GM21737 (cell line): Measurements from ENCODE around the gene ITGAX.

Experiments
- ATAC-seq: cut with Tn5 transposase; IDR thresholded peaks from one replicate; pipeline ENCODE4 v1.9.1; 2021; ENCODE audit warnings: mild to moderate bottlenecking, moderate library complexity; ENCODE audit not compliant: unreplicated experiment

ITGAX gene

DNA sequence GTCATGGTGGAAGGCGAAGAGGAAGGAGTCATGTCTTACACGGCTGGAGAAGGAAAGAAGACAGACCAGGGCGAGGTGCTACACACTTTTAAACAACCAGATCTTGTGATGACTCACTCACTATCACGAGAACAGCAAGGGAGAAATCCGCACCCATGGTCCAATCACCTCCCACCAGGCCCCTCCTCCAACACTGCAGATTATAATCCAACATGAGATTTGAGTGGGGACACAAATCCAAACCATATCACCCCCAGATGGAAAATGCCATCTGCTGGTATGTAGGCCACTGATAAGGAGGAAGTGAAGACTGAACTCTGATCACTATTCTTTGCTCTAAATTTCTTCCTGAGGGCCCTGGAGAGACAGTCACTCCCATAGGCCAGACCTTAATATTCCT is 7.5 kb upstream of the ITGAX start:
- no peak for ATAC-seq

DNA sequence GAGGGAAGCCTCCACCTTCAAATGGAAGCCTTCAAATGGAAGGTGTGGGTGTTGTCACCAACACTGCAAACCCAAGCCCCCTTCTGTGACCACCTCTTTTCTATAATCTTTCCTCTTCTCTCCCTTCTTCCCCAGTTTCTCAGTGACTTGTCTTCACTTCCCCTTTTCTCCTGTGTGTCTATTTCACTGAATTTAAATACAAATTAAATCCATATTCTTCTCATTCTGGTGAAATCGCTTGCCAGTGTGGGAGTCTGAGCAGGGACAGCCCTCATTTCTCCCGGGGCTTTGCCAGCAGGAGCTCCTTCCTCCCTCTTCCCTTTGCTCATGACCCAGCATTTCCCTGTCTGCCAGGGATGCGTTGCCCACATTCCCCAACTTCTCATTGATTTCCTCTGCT is 6.4 kb upstream of the ITGAX start:
- ATAC-seq: no peak

DNA sequence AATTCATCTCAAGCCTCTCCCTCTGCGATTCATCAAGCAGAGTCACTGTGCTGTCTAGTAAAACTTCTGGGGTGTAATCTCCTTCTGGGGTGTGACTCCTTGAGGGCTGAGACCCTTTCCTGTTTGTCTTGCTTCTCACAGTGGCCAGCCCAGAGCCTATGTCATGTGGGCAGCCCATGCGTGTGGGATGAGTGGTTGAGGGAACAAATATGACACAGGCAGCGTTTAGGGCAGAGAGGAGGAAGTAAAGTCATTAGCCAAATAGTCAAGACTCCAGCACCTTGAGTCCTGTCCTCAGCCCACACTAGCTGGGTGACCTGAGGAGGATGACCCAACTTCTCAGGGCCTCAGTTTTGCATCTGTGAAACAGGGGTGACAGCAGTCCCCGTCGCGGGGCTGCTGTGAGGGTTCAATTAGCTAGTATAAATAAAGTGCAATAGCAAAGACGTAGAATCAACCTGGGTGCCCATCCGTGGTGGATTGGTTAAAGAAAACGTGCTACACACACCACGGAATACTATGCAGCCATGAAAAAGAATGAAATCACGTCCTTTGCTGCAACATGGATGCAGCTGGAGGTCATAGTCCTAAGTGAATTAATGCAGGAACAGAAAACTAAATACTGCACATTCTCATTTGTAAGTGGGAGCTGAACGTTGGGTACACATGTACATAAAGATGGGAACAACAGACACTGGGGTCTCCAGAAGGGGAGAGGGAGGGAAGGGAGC is 4.5 kb upstream of the ITGAX start:
- no peak for ATAC-seq

DNA sequence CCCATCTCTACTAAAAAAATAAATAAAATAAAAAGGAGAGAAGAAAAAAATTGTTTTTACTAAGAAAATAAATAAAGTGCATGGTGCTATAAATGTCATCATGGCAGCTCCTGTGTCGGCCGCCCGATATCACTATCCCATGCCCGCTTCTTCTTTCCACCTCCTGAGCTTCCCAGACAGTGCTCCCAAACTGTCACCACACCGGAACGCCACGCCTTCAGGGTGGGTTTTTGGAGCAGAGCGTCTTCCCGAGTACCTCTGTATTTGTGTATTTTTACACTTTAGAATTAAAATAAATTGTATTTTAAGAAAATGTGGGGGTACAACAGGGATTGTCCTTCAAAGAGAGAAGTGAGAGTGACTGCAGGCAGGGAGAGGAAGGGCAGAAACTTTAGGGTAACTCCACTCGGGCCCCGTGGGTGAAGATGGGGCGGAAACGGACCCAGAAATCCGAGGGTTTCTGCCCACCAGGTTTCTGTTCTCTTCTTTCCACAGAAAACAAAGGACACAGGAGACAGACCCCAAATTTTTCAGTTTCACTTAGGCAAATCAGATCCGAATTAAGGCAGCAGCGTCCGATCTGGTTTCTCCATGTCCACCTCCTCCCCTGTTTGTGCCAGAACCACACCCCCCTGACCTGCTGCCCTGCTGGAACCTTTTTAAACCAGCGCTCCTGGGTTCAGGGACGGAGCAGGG is 3.6 kb upstream of the ITGAX start:
- ATAC-seq: no peak

DNA sequence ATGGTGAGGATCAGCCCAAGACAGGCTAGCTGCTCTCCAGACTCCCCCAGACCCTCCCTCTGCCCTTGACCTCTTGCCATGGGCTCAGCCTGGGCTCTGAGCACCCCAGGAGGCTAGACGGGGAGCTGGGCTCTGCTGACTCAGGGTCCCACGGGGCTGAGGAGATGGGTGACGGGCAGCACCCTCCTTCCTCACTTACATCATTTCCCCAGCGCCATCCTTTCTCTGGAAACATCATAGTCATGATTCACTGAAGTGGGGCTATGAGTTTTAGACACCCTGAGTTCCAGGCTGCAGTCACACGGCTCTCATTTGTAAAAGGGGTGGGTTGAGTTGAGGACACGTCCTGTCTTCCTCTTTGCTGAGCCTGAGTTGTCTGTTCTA is 3.0 kb upstream of the ITGAX start:
- ATAC-seq: no peak

DNA sequence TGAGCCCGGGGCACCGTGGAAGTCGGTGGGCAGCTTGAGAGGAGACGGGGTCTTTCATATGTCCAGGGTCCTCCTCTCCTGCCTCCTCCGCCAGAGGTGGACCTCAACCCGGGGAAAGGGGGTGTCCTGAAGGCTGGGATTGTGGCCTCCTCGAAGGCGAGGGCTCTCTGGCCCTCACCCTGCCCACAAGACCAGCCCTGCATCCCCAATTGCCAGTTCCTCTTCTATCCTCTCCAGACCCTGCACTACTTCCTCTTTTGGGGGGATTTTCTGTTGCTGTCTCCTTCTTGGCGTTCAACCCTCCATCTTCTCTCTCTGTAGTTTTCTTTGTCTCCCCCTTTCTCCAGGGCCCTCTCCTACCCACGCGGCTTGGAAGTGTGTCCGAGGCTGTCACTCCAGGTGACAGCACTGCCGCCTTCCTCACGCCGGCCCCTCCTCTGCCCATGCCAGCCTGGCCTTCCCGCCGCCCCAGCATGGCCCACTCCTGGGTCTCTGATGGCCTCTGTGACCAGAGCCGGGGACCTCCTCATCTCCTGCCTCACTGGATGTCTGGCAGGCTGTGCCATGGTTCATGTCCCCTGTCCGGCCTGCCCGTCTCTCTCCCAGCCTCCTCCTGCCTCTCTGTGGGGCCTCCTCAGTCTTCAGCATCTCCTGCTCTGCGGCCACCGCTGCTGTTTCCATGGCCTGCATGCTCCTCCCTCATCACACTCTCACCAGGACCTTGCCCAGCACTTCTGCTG is 2.4 kb upstream of the ITGAX start:
- ATAC-seq: no peak

DNA sequence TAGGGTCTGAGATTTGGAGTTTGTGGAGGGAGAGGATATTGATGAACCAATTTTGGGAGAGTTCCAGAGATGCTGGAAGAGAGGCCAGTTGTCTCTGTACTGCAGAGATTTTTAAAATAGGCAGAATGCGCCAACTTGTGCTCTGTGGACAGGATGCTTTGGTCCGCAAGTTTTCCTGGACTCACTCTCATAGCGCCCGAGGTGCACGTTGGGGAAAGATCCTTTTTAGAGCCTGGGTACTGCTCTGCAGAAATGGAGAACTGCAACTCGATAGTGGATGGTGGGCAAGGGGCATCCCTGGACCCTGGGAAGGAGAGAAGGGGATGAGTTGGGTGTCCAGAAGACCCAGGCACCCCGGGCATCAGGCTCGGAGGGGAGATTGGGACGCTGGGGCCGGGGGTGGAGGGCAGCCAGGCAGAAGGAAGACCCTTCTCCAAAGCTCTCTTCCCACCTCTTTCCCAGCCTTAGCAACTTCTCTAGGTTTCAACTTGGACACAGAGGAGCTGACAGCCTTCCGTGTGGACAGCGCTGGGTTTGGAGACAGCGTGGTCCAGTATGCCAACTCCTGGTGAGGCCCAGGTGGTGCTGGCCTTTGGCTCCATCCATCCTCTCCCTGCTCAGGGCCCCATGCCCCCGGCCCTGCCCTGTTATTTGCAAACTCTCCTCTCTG is 590 bp downstream of the ITGAX start:
- ATAC-seq: no peak

DNA sequence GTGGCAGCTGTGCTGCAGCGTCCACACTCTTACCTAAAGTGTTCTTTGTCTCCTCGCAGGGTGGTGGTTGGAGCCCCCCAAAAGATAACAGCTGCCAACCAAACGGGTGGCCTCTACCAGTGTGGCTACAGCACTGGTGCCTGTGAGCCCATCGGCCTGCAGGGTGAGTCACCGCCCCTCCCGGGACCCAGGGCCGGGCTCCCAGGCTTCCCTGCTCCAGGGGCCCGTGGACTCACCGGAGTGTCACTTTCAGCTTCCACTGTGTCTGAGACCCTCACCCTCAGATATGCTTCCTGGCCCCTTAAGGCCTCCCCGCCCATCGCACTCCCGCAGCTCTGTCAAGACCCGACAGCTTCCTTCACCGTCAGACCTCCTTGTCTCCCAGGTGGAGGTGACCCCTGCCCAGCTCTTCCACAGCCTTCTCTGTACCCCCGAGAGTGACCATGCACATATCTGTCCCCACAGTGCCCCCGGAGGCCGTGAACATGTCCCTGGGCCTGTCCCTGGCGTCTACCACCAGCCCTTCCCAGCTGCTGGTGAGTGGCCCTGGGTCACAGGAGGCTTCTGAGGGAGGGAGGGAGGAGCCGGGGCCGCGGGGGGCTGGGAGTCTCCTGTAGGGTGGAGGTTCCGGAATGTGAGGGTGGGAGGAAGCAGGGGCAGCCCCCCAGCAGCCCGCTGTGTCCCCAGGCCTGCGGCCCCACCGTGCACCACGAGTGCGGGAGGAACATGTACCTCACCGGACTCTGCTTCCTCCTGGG is 1.8 kb downstream of the ITGAX start:
- no peak for ATAC-seq

DNA sequence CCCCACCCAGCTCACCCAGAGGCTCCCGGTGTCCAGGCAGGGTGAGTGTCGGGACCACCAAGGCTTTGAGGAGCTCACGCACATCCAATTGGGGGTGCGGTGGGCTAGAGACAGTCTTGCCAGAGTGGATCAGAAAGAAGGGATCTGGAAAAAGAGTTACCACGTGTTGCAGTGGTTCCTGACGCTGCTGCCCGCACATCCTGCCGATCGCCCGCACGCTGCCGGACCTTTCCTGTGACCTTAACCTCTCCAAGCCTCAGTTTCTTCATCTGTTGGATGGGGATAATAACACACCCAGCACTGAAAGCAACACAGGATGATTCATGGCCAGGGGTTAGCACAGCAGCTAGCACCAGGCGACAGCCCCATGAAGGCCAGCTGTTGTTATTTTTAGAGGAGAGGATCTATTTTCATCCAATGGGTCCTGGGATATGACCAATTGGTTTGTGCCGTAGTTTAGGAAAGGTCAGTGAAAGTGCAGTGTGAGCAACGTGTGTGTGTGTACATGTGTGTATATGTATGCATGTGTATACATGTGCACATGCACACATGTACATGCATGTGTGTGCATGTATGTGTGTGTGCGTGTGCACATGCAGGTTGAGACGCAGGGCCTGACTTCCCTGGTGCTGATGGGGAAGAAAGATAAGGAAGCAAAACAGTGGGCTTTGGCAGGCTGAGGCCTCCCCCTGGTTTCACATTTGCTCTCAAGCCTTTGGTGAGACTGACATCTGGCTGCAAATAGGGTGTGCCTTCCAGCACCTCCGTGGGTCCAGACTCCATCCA is 2.5 kb downstream of the ITGAX start:
- no peak for ATAC-seq

DNA sequence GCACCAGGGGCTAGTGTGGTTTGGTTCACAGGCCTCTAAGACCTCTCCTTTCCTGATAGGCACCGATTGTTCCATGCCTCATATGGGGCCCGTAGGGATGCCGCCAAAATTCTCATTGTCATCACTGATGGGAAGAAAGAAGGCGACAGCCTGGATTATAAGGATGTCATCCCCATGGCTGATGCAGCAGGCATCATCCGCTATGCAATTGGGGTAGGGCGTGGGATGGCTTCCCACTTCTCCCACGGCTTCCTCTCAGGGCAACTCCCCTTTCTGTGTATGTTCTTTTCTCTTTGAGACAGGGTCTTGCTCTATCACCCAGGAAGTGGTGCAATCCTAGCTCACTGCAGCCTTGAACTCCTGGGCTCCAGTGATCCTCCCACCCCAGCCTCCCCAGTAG is 5.3 kb downstream of the ITGAX start:
- ATAC-seq: no peak

DNA sequence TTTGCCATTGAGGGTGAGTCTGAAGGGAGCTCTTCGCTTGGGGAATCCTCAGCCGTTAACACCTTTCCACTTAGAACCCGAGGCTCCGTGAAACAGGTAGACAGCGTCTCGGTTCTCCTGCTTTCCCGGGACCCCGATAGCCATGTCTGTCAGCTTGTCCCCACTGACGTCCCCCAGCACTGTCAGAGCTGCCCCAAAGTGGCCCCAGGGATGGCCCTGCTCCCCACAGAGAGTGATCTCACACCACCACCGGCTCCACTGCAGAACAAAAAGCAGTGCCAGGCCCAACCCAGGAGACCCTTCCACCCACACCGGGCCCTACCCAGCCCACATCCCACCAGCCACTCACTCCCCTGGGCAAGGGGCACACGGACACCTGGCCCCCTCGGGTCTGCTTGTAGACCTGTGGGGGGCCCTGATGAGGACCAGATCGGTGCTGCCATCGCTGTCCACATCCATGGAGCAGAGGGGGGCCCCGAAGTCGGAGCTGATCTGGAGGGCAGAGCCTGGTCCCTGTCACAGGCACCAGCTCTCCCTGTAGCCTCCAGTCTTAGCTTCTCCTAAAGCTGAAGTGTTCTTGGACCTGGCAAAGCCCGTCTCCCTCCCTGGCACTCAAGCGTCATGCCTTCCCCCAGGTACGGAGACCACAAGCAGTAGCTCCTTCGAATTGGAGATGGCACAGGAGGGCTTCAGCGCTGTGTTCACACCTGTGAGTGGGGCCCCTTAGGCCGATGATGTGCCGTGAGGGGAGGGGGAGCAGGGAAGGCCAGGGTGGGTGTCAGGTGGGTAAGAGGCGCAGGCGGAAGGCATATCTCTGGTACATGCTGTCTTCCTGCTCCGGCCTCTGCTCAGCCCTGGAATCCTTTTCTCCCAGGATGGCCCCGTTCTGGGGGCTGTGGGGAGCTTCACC is 6.5 kb downstream of the ITGAX start:
- no peak for ATAC-seq

DNA sequence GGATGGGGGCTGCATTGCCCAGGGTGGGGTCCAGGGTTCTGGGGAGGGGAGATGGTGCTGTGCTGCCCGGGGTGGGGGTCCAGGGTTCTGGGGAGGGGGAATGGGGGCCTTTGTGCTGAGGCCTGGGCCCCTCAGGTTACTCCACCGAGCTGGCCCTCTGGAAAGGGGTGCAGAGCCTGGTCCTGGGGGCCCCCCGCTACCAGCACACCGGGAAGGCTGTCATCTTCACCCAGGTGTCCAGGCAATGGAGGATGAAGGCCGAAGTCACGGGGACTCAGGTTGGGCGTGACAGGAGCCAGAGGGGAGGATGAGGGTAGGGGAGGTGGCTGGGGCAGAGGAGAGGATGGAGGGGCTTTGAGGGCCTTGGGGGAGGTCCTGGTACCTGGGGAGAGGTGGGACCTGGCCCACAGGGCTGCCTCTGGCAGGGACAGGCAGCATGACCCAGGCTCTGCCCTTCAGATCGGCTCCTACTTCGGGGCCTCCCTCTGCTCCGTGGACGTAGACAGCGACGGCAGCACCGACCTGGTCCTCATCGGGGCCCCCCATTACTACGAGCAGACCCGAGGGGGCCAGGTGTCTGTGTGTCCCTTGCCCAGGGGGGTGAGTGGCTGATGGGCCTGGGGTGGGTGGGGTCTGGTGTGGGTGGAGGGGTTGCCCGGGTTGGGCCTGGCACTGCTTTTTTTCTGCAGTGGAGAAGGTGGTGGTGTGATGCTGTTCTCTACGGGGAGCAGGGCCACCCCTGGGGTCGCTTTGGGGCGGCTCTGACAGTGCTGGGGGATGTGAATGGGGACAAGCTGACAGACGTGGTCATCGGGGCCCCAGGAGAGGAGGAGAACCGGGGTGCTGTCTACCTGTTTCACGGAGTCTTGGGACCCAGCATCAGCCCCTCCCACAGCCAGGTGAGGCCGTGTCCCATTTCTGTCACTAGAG is 7.8 kb downstream of the ITGAX start:
- ATAC-seq: no peak

DNA sequence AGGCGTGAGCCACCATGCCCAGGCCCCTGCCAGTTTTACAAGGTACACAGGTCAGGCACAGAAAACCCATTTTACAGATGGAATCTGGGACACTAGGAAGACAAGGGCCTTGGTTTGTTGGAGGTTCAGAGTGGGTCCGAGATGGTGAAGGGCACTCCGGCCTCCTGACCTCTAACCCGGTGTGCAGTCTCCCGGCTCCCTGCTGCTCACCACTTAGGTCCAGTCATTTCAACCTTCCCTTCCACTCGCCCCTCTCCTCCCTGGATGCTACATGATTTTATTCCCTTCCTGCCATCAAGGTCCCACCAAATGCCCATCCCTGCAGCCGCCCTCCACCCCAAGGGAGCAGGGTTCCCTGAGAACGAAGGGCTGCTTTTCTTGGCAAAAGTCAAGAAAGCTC is 8.7 kb downstream of the ITGAX start:
- no peak for ATAC-seq

DNA sequence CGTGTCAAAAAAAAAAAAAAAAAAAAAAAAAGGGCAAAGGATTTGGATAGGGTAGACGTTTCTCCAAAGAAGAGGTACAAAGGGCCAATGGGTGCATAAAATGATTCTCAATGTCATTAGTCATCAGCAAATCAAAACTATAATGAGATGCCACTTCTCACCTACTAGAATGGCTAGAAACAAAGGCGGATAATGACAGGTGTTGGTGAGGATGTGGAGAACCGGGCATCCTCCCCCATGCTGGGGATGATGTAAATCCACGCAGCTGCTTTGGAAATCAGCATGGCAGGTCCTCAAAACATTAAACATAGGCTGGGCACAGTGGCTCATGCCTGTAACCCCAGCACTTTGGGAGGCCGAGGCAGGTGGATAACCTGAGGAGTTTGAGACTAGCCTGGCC is 9.4 kb downstream of the ITGAX start:
- no peak for ATAC-seq

DNA sequence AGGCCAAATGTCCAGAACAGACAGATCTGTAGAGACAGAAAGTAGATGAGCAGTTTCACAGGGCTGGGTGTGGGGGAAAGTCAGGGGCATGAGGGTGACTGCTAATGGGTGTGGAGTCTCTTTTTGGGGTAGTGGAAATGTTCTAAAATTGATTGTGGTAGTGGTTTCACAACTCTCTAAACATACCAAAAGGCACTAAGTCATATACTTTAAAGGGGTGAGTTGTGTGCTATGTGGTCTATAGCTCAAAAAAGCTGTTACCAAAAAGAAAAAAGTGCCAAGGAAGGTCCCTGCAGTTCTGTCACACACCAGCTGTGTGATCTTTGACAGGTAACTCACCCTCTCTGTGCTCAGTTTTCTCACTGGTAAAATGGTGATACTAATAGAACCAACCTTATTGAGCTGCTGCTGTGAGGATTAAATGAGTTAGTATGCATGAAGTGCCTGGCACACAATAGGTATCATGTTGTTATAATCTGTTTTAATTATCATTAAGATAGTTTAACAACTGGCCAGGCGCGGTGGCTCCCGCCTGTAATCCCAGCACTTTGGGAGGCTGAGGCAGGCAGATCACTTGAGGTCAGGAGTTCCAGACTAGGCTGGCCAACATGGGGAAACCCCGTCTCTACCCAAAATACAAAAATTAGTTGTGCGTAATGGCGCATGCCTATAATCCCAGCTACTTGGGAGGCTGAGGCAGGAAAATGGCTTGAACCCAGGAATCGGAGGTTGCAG is 10.3 kb downstream of the ITGAX start:
- ATAC-seq: no peak

DNA sequence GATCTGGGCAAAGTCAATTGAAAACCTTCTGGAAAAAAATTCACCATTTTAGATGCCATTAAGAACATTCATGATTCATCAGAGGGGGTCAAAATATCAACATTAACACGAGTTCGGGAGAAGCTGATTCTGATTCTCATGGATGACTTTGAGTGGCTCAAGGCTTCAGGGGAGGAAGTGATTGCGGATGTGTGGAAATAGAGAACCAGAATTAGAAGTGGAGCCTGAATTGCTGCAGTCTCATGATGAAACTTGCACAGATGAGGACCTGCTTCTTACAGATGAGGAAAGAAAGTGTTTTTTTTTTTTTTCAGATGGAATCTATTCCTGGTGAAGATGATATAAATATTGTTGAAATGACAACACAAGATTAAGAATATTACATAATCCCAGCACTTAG is 12.9 kb downstream of the ITGAX start:
- ATAC-seq: no peak

DNA sequence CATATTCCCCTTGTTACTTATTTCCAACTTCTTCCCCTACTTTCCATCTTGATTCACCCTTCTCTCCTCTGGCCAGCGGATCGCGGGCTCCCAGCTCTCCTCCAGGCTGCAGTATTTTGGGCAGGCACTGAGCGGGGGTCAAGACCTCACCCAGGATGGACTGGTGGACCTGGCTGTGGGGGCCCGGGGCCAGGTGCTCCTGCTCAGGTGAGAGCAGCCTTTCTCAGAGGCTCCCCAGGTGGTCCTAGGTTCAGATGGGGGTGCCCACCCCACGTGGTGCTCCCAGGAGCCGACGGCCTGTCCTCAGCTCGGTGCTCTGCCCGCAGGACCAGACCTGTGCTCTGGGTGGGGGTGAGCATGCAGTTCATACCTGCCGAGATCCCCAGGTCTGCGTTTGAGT is 16.0 kb downstream of the ITGAX start:
- no peak for ATAC-seq
